Epidermal melanocyte (primary cell): Measurements from ENCODE around the gene TMEM203.

ENCODE experiments used
- DNase-seq: peaks from one replicate; pipeline ENCODE4 v3.0.0; 2011; ENCODE audit warnings: low spot score; ENCODE audit not compliant: insufficient read length

TMEM203 gene

DNA sequence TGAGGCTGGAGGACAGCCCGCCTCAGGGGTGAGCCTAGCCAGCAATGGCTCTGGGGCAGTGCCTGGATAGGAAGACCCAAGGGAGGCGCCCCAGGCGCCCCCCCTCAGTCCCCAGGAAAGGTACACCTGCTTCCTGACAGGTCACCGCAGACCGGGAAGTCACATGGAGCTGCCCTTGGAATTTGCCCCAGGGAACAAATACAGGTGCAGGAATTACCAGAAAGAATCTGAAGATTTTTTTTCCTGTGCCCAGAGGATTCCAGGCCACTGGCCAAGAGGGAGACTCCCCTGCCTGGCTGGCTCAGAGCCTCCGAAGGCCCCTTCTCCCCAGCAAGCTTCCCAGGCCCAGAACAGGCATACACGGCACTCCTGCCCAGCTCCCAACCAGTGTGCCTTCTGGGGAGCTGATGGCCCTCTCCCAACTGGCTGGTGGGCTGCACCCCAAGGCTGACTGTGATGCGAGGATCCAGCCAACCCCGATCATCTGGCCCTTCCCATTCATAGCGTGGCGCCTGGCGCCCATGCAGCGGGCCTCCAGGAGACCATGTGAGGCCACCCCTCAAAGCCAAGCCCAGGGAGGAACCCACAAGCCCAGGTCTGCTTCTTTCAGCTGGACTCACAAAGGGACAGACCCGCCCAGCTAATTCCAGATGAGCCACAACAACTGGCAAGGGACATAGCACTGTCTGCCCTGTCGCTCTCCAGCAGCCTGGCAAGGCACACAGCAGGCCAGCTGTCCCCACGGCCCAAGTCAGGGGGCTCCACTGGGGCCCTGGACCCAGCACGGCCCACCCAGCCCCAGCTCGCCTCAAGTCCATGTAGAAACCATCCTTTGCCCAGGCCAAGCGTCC lies 7.2 kb downstream of the TMEM203 start:
- DNase-seq, result no peak

DNA sequence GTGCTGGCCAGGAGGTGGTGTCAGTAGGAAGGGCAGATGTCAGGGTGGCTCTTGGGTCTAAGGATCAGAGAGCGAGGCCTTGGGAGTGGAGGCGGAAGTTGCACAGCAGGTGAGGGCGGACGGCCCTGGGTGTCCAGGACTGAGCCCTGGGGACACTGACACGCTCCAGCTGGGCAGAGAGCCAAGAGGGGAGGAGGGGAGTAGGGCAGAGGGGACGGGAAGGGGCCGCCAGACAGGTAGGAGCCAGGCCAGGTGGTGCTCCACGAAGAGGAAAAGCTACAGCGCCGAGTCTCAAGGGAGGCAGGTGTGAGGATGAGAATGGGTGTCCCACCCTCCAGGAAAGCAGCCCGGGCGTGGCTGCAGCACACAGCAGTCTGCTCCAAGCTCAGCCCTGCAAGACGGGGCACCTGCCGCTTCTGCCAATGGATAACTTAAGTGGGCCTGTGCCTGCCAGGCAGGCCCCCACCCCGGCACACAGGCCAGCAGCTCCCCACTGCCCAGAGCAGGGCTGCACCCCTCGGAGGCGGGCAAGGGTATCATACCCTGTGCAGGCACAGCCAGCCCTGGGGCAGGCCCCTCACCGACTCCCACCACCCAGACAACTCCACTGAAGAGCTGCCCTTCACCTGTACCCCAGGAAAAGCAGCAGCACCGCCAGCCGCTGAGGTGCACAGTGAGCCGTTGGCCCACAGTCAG lies 9.8 kb downstream of the TMEM203 start:
- DNase-seq, result no peak

DNA sequence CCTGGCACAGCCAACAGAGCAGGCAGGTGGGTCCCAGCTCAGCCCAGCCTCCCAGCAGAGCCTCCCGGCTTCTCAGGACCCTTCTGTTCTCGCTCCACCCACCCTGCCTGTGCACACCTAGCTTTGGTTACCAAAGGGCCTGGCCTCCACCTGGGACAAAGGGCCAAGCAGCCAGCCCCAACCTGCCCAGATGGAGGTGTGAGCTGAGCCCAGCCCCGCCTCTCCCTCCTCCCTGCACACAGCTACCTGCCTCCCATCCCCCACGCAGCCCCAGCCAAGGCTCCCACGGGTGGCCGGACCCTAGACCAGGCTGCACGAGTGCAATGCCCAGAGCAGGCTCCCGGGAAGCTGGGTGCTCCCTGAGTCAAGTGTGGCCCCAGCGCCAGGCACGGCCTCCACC lies 10.5 kb downstream of the TMEM203 start:
- no peak for DNase-seq

DNA sequence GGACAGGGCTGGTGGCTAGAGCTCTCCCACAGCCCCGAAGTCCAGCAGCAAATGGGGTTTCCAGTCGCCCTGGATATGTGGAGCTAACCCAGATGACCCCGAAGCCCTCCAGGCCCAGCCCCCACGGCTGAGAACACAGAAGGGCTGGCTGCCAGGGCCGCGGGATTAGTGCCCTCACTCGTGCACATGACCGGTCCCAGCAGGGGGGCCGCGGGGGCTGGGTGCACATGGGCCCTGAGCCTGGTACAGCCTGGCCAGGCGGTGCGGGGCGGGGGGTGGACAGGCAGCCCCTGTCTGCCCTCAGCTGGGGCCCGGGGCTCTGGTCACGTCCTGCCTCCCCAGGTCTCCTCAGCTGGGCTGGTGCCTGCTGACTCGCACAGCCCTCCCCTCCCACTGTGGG lies 11.1 kb downstream of the TMEM203 start:
- no peak for DNase-seq

DNA sequence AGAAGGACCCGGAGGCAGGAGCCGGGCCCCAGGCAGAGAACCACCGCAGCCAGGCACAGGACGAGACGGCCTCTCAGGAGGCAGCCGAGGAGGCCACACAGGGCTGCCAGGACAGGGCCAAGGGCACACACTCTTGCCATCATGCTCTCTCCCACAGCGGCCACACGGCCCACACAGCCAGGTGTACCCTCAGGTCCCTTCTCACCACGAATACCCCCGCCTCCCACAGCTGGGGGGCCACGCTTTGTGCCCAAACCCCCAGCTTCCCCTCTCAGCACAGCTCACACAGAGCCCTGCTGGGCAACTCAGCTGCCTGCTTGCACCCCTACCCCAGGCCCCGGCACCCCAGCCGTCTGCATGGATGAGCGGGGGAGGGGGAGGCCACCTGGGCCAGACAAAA lies 11.7 kb downstream of the TMEM203 start:
- no peak for DNase-seq

DNA sequence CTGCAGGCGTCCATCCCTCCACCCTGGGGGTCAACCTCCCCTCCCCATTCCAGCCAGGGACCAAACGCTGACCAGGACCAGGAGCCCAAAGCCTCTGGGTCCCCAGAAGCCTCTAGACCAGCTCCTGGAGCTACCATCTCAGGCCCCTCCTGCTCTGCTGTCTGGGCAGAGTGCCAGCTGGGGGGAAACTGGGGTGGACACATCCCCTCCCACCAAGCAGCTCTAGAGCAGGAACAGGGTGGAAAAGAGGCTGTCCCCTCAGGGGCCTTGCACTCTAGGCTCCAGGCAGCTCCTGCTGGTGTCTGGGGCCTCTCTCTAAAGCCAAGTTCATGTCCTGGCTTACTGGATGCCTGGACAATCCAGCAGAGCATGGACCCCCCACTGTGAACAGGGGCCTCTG lies 12.6 kb downstream of the TMEM203 start:
- DNase-seq, result no peak

DNA sequence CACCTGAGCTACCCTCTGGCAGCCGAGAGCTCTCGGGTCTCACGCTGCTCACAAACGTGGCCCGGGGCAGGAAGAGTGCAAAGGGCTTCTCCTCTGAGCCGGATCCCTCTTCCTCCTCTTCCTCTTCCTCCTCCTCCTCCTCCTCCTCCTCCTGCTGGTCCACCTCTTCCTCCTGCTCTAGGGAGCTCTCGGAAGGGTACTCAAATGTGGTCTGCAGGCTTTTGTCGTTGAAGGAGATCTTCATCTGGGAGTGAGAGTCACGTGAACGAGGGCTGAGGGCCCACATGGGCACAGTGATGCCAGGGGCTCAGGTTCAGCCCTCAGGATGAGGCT lies 13.0 kb downstream of the TMEM203 start:
- DNase-seq, result no peak

DNA sequence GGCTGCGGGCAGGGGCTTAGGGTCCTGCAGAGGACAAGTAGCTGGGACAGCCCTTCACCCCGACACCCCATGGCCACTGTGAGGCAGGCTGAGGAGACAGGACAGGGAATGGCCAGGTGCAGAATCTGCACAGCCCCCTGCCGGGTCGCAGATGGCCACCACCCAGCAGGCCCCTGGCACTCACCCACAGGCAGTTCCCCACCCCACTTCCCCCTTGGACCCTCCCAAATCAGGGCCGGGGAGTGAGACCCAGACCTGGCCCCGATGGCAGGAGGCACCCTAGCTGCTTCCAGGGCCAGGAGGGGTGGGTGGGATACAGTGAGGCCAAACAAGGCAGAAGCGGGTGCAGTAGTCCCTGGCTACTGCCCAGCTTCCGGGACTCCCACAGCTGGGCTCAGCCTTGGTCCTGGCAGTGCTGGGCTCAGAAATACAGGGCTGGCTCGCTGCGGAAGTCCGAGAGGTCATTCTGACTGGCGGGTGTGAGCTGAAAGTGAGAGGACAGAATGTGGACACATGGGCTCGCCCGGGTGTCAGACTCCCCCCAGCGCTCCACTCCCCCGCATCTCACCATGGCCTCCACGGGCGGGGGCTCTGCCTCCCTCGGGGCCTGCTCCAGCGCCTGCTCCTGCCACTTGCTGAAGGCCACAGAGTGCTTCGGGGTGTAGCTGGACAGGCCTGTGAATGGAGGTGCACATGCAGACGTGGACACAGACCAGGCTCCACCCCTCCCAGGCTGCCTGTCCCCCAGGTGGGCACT lies 13.6 kb downstream of the TMEM203 start:
- DNase-seq, result no peak

DNA sequence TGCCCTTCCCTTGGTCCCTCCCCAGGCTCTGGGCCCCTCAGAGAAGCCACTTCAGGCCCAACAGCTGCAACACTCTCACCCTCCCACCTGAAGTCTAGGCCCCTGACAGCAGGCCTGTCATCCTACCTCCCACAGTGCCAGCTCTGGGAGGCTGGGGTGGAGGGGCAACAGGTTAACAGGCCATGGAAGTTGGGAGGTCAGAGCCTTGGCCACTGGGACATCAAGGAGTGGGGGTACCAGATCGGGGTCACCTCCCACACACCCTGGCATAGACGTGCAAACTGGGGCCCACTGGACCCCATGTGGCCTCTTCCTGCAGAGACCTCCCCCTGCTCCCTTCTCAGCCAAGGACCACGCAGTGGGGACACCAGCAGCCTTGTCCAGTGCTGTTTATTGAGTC lies 14.2 kb downstream of the TMEM203 start:
- DNase-seq, result no peak

DNA sequence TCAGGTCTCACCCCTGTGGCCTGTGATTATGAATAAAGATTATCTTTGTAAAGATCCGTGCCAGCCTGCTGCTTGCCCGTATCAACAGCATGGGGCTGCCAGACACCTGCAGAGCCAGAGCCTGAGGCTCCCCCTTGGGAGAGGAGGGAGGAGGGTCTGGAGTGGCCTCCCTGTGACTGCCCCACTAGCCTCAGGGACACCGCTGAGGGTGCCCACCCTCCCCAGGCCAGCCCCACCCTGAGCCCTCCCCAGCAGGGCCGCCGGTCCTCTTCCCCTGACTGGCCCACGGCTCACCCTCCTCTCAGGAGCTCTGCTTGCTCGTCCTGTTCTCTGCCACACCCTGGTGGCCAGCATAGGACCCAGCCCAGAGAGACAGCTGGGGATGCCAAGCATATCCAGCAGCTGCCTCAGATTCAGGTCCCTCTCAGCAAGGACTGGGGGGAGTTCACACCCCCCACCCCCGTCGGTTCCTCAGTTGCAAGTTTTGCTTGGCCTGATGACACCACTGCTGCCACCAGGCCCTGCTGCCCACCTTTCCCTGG lies 15.1 kb downstream of the TMEM203 start:
- DNase-seq, result no peak

DNA sequence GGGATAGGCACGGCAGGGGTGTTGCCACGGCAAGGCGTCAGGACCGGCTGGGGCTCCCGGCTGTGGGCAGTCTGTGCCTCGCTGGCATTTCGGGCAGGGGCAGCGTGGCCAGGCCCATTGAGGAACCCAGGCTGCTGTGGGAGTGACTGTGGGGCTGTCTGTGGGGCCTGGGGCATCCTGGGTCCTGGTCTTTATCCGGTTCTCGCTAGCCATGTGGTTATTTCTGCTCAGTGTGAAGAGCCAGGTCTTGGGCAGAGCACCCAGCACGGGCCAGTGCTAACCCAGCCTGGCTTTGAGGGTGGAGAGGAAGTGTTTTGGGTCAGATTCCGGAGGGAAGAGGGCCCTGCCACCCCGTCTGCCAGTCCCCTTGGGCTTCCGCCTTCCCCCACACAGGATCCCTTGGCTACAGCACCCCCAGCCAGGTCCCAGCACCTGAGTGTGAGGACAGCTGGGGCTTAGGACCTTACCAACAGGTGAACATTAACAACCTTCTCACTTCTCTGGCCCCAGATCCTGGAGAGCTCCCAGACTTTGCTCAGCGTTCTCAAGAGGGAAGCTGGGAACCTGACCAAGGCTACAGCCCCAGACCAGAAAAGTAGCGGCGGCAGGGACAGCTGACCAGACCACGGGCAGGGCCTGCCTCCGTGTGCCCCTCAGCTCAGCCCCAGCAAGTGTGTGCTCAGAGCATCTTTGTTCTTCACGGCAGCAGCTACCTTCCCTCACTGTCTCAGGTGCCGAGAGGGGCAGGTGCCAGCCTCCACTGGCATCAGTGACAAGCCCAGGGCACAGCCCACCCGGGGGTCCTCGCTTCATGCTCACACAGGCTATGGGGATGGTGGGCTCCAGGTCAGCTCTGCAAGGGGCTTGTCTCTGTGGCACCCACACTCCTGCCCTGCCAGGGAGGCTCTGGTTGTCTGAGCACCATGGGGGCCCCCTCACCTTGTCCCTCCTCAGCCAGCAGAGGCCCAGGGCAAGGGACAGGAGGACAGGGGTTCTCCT lies 15.9 kb downstream of the TMEM203 start:
- no peak for DNase-seq

DNA sequence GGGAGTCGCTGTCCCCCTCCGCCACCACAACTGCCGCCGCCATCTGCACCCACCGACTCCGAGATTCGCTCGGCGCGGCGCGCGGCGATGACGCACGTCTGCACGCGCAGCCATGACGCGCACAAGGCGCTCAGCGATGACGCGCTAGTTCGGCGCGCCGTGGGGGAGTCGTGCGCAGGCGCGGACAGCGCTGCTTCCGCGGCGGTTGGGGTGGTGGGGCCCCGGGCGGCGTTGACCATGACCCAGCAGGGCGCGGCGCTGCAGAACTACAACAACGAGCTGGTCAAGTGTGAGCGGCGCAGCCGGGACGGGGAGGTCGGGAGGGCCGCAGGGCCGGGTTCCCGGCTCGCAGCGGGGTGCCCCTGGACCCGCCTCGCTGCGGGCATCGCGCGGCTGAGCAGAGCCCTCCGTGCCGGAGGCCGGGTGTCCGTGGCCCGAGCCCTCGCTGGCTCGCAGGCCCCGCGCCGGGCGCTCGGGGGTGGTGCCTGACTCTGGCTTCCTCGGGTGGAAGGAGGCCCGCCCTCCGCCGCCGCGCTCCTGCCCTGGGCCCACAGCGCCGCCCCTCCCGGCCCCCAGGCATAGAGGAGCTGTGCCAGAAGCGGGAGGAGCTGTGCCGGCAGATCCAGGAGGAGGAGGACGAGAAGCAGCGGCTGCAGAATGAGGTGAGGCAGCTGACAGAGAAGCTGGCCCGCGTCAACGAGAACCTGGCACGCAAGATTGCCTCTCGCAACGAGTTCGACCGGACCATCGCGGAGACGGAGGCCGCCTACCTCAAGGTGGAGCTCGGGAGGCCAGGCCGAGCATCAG lies 16.8 kb downstream of the TMEM203 start, which contains the start of the genes ANAPC2 and SSNA1:
TSS of gene ANAPC2 (minus strand) at position 71 of the 807 bp plus-strand sequence. CDS start at position 43, 28 bp downstream.
TSS of gene SSNA1 (plus strand) at position 187 of the 807 bp plus-strand sequence. CDS start at position 238, 51 bp downstream.
- peak; percentile 90 for DNase-seq

DNA sequence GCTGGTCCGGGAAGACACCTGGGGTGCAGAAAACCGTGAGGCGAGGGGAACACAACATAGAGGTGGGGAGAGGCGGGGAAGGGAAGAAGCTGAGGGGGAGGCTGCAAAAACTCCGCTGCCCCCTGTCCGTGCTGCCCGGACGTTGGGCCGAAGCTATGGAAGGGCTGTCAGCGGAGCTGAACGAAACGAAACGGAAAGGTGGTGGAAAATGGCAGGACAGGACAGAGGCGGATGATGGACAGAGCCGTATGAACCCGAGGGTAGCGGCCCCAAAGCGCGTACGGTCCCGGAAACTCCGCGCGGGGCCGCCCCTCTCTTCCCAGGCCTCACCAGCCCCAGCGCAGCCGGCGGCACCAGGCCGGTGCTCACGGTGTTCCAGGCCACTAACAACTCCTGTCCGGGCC lies 17.4 kb downstream of the TMEM203 start:
- no peak for DNase-seq

DNA sequence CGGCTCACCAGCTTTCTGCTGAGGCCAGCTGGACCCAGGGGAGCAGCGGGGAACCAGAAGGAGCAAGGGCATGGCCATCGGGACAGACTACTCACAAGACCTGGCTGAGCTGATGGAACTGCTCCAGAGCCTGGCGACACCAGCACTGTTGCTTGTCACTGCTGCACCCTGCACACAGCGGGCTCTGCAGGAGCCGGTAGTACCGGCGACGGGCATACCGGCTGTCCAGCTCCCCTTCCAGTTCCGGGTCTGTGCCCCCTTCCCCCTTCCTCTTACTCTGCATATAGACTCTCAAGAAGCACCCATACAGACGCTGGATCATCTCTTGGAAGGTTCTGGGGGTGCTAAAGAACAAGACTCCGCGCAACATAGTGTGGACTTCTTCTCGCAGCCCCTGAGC lies 18.1 kb downstream of the TMEM203 start:
- no peak for DNase-seq

DNA sequence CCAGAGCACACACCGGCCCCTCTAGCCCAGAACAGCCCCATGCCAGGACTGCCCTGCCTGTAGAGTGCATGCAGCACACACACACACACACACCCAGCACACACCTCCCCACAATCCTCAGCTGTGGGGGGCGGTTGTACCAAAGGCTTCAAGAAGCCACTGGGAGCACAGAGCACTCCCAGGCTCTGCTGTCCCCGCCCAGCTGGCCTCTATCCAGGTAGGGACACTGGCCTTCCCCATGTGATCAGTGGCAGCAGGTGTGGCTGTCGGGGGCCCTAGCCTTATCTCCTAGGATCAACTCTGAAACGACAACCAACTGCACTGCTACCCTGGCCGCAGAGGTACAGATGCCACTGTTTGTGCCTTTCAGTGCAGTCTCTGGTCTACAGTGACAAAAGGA lies 19.1 kb downstream of the TMEM203 start:
- DNase-seq, result no peak

DNA sequence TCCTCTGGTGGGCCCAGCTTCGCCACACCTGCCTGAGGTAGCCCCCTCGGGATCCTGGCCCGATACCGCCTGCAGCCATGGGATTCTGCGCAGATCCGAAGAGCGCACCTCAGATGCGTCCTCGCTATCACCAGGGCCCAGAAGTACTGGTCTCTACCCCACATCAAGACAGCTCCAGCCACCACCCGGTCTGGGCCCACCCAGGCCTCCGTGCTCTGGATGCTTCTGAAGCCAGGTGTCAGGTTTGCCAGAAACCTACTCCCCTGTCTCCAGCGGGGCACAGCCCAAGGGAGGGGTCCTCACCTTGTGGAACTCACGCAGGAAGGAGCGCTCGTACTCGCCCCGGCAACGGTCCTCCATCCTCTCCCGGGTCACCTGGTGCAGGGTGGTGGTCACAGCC lies 19.5 kb downstream of the TMEM203 start:
- no peak for DNase-seq

DNA sequence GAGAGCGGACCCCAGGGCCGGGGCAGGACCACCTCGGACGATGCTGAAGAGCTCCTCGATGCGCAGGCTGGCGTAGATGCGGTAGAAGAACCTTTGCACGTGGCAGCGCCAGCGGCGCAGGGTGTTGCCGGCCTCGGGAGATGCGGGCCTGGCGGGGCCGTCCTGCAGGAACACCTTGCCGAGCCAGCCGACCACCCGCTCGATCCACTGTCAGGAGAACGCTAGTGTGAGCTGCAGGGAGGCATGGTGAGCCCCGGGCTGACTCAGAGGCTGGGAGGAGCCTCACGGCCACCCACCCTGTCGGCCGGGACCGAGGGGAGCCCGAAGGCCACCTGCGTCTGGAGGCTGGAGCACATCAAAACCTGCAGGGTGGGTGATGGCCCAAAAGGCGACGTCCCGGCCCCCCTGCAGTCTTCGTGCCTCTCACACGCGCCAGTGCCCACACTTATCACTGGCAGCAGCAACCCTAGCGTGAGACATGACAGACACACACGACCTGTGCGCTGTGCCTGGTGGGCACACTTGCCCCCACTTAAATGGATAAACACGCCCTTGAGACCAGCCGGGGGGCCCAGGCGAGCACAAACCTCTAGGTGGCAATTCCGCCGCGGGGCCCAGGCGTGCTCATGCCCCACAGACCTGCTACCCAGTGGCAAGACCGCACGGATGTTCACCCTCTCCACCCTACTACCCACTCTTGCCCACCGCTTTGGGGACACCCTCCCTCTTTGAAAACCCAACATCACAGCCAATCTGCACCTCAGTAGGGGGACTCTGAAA lies 20.4 kb downstream of the TMEM203 start:
- no peak for DNase-seq

DNA sequence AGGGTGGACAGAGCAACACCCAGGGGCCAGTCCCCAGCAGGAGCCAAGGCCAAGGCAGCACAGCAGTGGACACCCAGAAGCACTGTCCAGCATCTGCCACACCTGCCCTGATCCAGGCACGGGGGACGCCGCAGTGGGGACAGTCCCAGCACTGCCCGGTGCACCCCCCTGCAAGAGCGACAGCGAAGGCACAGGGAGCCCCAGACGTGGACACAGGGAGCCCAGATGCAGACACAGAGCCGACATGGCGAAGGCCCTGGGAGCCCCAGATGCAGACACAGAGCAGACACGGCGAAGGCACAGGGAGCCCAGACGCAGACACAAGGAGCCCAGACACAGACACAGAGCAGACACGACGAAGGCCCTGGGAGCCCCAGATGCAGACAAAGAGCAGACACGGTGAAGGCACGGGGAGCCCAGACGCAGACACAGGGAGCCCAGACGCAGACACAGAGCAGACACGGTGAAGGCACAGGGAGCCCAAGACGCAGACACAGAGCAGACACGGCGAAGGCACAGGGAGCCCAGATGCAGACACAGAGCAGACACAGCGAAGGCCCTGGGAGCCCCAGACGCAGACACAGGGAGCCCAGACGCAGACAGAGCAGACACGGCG lies 21.4 kb downstream of the TMEM203 start:
- DNase-seq, result no peak
